Thyroid gland (tissue), 4 donors: ENCODE measurements around the gene LRRC2. TPM values are rescaled to one million over a fixed set of nuclear protein-coding genes. Genes with fewer than 3 reads are reported as not detected.

Experiments
- DNase-seq, 2 donors: peaks; one replicate each; pipeline ENCODE4 v3.0.0-alpha.2; 2019
- H3K27ac ChIP-seq, 3 donors: fragments of 200-600 bp; sonication (generic); 1 replicate in 2 of 3; 2 replicates in 1 of 3; pipeline ENCODE4 v1.5.1; 2016 to 2019; ENCODE audit warnings: mild to moderate bottlenecking in 1 of 3, moderate library complexity in 1 of 3
- H3K27me3 ChIP-seq: fragments of 200-600 bp; sonication (generic); one replicate; pipeline ENCODE4 v1.5.1; 2019
- H3K36me3 ChIP-seq, 2 donors: fragments of 200-600 bp; sonication (generic); one replicate each; pipeline ENCODE4 v1.5.1; 2016 to 2019
- H3K4me1 ChIP-seq, 2 donors: fragments of 200-600 bp; sonication (generic); one replicate each; pipeline ENCODE4 v1.5.1; 2017 to 2019
- H3K4me3 ChIP-seq, 3 donors: fragments of 200-600 bp; sonication (generic); replicated peaks in 1 of 3; 1 replicate in 2 of 3; 2 replicates in 1 of 3; pipeline ENCODE4 v1.5.1; 2016; ENCODE audit warnings: mild to moderate bottlenecking in 1 of 3
- H3K9me3 ChIP-seq: fragments of 200-600 bp; sonication (generic); one replicate; pipeline ENCODE4 v1.5.1; 2017
- POLR2A ChIP-seq, 2 donors: fragments of 450-650 bp; IDR thresholded peaks; one replicate each; pipeline ENCODE4 v1.6.1; 2017; ENCODE audit warnings: antibody characterized with exemption in 2 of 2, mild to moderate bottlenecking in 2 of 2, moderate library complexity in 1 of 2
- WGBS, 2 donors: methylation state at CpG; one replicate each; pipeline ENCODE4 v1.1.5; 2017; 5-methylcytosine and 5-hydroxymethylcytosine counted together
- intact Hi-C: fragments of 100-400 bp; cut with DNase I; formaldehyde crosslinking; loops from one replicate; pipeline ENCODE4 v1.15.1; 2023
- total RNA-seq, 4 donors: library from RNA; depleted of rRNA; stranded (reverse); fragments of >200 nt; gene quantifications; one replicate each; pipeline ENCODE4 v1.2.3, GENCODE V29; 2016
- TF ChIP-seq, protein P1 (sequence below), 6 experiments: fragments of 200-600 bp in 3 of 6; fragments of 450-650 bp in 3 of 6; sonication (generic) in 3 of 6; IDR thresholded peaks; one replicate each; pipeline ENCODE4 v1.5.1; 2016 to 2019; ENCODE audit warnings: antibody characterized with exemption in 6 of 6, mild to moderate bottlenecking in 2 of 6, inconsistent platforms in 1 of 6, moderate library complexity in 1 of 6

LRRC2 gene
- total RNA-seq, 4 donors from 2014 or later = 25.0 to 37.4 (median 31.0) TPM

GRCh38 chr3:46477756-46478155, 88.3 kb downstream of the LRRC2 start:
- Histone ChIP-seq H3K27me3 (no peaks in the 10 kb centered on the region), H3K27ac (no peak overlapping the region), H3K4me3 (no peak overlapping the region), H3K4me1 (no peaks in the 10 kb centered on the region), H3K36me3 (no peaks in the 10 kb centered on the region), H3K9me3 (no peaks in the 10 kb centered on the region)
- intact Hi-C loops = no loop called here
- no peak for TF ChIP-seq POLR2A (IDR thresholded peaks at IDR 0.05)
- TF ChIP-seq, protein P1, sequence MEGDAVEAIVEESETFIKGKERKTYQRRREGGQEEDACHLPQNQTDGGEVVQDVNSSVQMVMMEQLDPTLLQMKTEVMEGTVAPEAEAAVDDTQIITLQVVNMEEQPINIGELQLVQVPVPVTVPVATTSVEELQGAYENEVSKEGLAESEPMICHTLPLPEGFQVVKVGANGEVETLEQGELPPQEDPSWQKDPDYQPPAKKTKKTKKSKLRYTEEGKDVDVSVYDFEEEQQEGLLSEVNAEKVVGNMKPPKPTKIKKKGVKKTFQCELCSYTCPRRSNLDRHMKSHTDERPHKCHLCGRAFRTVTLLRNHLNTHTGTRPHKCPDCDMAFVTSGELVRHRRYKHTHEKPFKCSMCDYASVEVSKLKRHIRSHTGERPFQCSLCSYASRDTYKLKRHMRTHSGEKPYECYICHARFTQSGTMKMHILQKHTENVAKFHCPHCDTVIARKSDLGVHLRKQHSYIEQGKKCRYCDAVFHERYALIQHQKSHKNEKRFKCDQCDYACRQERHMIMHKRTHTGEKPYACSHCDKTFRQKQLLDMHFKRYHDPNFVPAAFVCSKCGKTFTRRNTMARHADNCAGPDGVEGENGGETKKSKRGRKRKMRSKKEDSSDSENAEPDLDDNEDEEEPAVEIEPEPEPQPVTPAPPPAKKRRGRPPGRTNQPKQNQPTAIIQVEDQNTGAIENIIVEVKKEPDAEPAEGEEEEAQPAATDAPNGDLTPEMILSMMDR (IDR thresholded peaks at IDR 0.05) = no peak
- 82 to 85% methylated on average over 6 of the region's 6 CpGs for WGBS, 2 donors
- no peak for DNase-seq

- Histone ChIP-seq H3K4me1 (peaks cover 0 to 1% of the 10 kb centered on the region in 2 donors), H3K9me3 (no peaks in the 10 kb centered on the region), H3K36me3 (no peaks in the 10 kb centered on the region), H3K27me3 (no peaks in the 10 kb centered on the region), H3K27ac (no peak overlapping the region), H3K4me3 (no peak overlapping the region)
- 88 to 89% methylated on average over 4 of the region's 4 CpGs for WGBS, 2 donors
- no peak for TF ChIP-seq POLR2A (IDR thresholded peaks at IDR 0.05)
- TF ChIP-seq, protein P1 (IDR thresholded peaks at IDR 0.05) = no peak
- intact Hi-C loops = no loop called here
- DNase-seq = no peak
Observed at GRCh38 chr3:46477145-46477544, 89.0 kb downstream of the LRRC2 start.

GRCh38 chr3:46472736-46473135, 93.4 kb downstream of the LRRC2 start:
- Histone ChIP-seq H3K9me3 (no peaks in the 10 kb centered on the region), H3K4me1 (peaks cover 13 to 39% of the 10 kb centered on the region in 2 donors), H3K4me3 (no peak overlapping the region), H3K36me3 (no peaks in the 10 kb centered on the region), H3K27ac (no peak overlapping the region), H3K27me3 (no peaks in the 10 kb centered on the region)
- TF ChIP-seq POLR2A (IDR thresholded peaks at IDR 0.05) = no peak
- TF ChIP-seq, protein P1 (IDR thresholded peaks at IDR 0.05) = no peak
- DNase-seq = no peak
- intact Hi-C loops = no loop called here
- 93 to 94% methylated on average over 2 of the region's 2 CpGs for WGBS, 2 donors

- TF ChIP-seq POLR2A (IDR thresholded peaks at IDR 0.05) = no peak
- TF ChIP-seq, protein P1 (IDR thresholded peaks at IDR 0.05) = no peak
- no peak for DNase-seq
- Histone ChIP-seq H3K4me3 (no peak overlapping the region), H3K4me1 (peaks cover 15 to 47% of the 10 kb centered on the region in 2 donors), H3K9me3 (no peaks in the 10 kb centered on the region), H3K36me3 (no peaks in the 10 kb centered on the region), H3K27ac (peak overlapping the region in 2 of 3 donors; percentile 55 to 60), H3K27me3 (no peaks in the 10 kb centered on the region)
- intact Hi-C loops = no loop called here
- WGBS, 2 donors = 90 to 91% methylated on average over 5 of the region's 5 CpGs
Observed at GRCh38 chr3:46471371-46471914, 94.7 kb downstream of the LRRC2 start.

GRCh38 chr3:46470831-46471230, 95.3 kb downstream of the LRRC2 start:
- Histone ChIP-seq H3K27me3 (no peaks in the 10 kb centered on the region), H3K9me3 (no peaks in the 10 kb centered on the region), H3K4me1 (peaks cover 21 to 54% of the 10 kb centered on the region in 2 donors), H3K27ac (peak overlapping the region in 2 of 3 donors; percentile 55 to 60), H3K36me3 (no peaks in the 10 kb centered on the region), H3K4me3 (no peak overlapping the region)
- WGBS, 2 donors = 88 to 89% methylated on average over 4 of the region's 4 CpGs
- intact Hi-C loops = no loop called here
- DNase-seq = no peak
- TF ChIP-seq POLR2A (IDR thresholded peaks at IDR 0.05) = no peak
- TF ChIP-seq, protein P1 (IDR thresholded peaks at IDR 0.05) = no peak
